Measurements from ENCODE around the gene CLCN1. TPM values are rescaled to one million over a fixed set of nuclear protein-coding genes. Genes with fewer than 3 reads are reported as not detected.
A peak's percentile ranks its signal among the peaks of the same experiment; 100 is the strongest.

The CLCN1 gene
- total and polyA plus RNA-seq, 2 of the 8 experiments (the other 6 are each of a cell fraction or from before 2014, with no cell fraction given): 0.36 to 0.41 TPM

DNA sequence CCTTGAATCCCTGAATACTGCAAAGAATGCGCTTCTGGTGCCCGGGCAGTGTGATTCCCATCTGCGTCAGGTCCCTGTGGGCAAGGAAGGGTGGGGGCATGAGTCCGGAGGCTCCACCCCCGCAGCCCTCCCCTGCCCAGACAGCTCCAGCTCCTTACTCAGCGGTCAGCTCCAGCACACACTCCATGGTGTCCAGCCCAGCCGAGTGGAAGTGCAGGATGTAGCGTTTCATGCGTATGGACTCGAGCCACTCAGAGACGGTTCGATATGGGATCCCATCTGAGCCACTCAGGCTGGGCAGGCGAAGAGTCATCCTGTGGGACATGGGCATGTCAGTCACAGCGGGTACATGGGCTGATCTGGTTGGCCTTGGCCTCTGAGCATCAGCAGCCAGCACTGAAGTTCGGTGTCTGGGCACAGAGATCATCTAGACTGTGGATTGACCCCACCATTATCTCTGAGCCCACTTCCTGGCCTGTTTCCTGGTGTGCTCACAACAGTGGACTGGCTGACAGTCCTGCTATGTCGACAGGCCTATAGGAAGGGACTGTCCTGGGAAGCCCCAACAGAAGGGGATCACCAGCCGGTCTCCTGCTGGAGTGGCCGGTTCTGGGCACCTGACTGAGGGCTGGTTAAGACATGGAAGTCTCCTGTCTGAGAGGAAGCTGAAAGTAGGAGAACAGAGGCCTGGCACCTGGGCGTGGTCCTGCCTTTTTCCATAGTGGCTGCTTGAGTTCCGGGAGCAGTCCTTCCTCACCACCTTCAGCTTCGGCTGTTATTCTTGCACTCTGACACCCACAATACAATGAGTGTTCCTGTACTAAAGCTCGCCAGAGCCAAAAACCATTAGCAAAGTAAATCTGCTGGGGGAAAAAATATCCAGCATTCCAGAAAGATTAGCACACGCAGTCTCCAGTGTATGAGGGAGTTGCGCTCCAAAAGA lies 75.8 kb downstream of the CLCN1 start:
- H4K20me1 ChIP-seq (replicated peaks in 1 of 2; ENCODE audit: control insufficient read depth in 1 of 2, insufficient read depth in 2 of 2, low read length in 2 of 2): peaks cover 36 to 48% of the 10 kb centered on the region in 2 experiments
- POLR2A ChIA-PET (ENCODE audit: partially characterized antibody): interaction anchor here (0.7 to 25.2 kb wide), 12 partner anchors 12 to 102 kb away, joined by 3 to 518 read pairs (median 5); partner anchors contain the start of genes EPHA1 and ZYX

More for the DNA sequence above, 75.8 kb downstream of the CLCN1 start:
- no peaks in the 10 kb centered on the region for H3K9me3 ChIP-seq (ENCODE audit: insufficient read depth in 2 of 2, low read depth in 1 of 2, low read length in 1 of 2)
- H3K4me2 ChIP-seq (ENCODE audit: insufficient read depth in 1 of 2, low read depth in 2 of 2, low read length in 2 of 2): no peak overlapping the region
- peaks cover 6% of the 10 kb centered on the region; the same call in 1 of the 2 replicates for H3K79me1 ChIP-seq (ENCODE audit: low read depth, low read length)
- no peak overlapping the region for H4K5ac ChIP-seq (ENCODE audit: insufficient read length, low read depth, low read length)
- H3K56ac ChIP-seq (replicated peaks; ENCODE audit: insufficient read length, low read depth, low read length): no peak overlapping the region
- no peak overlapping the region for H3K4me3 ChIP-seq (ENCODE audit: extremely low read depth in 1 of 4, insufficient read depth in 2 of 4, low read depth in 3 of 4, low read length in 4 of 4)
- no peak overlapping the region for H3K18ac ChIP-seq (ENCODE audit: extremely low read depth, low read length)
- no peak overlapping the region for H2BK5ac ChIP-seq (ENCODE audit: low read depth, low read length)
- H3K9ac ChIP-seq (replicated peaks in 1 of 4; ENCODE audit: extremely low read depth in 1 of 4, low read depth in 3 of 4, low read length in 3 of 4): no peak overlapping the region
- H4K8ac ChIP-seq (ENCODE audit: extremely low read depth, insufficient read depth, low read length): peak overlapping the region; percentile 48
- no peaks in the 10 kb centered on the region; a peak in 1 of 7 replicates for H3K4me1 ChIP-seq (replicated peaks in 1 of 4; ENCODE audit: control insufficient read depth in 3 of 4, insufficient read depth in 4 of 4, low read length in 3 of 4)
- TF ChIP-seq RXRA (IDR thresholded peaks at IDR 0.05; ENCODE audit: insufficient read depth, low read depth, low read length): no peak
- peak; percentile 91 for TF ChIP-seq POLR2AphosphoS5 (IDR thresholded peaks at IDR 0.05; ENCODE audit: low read depth, low read length)
- no peak overlapping the region for H3K23ac ChIP-seq (ENCODE audit: insufficient read length)
- no peaks in the 10 kb centered on the region for H3K23me2 ChIP-seq (ENCODE audit: low read depth, low read length)
- no peak overlapping the region for H2BK15ac ChIP-seq (ENCODE audit: low read length)
- H4K91ac ChIP-seq (replicated peaks; ENCODE audit: insufficient read length, low read length): no peak overlapping the region
- H3K4ac ChIP-seq (replicated peaks; ENCODE audit: insufficient read length, low read depth, low read length): no peak overlapping the region
- CTCF ChIA-PET (ENCODE audit: partially characterized antibody): interaction anchor here (0.5 to 23.5 kb wide), 8 partner anchors 14 to 105 kb away, joined by 3 to 359 read pairs (median 11); partner anchors contain the start of genes CASP2, EPHA1 and ZYX
- H2BK120ac ChIP-seq (replicated peaks; ENCODE audit: low read depth, low read length): no peak overlapping the region
- no peak overlapping the region for H2AK5ac ChIP-seq (ENCODE audit: low read depth, low read length)
- FAIRE-seq (no peak), DNase-seq (ENCODE audit: low read depth in 1 of 2, low spot score in 2 of 2) (no peak)
- H2BK20ac ChIP-seq (ENCODE audit: low read length): no peak overlapping the region
- no peaks in the 10 kb centered on the region; a peak in 1 of 4 replicates for H3K79me2 ChIP-seq (ENCODE audit: control insufficient read depth in 1 of 2, insufficient read depth in 2 of 2, low read length in 2 of 2)
- H3K14ac ChIP-seq (ENCODE audit: insufficient read length): no peak overlapping the region
- WGBS, 2 experiments (ENCODE audit: extremely low coverage in 1 of 2, insufficient coverage in 1 of 2, insufficient read length in 1 of 2, insufficient replicate concordance in 2 of 2, low coverage in 1 of 2, low lambda C conversion rate in 2 of 2, missing lambda C conversion rate in 1 of 2): 90% methylated on average over 24 of the region's 24 CpGs; no CpG with 5 or more reads in 1 of the 2 experiments
- no peak overlapping the region for H2AFZ ChIP-seq (ENCODE audit: low read length)
- H3K36me3 ChIP-seq (ENCODE audit: control insufficient read depth in 2 of 4, insufficient read depth in 4 of 4, low read length in 3 of 4): peaks cover 35 to 86% (median 74%) of the 10 kb centered on the region in 4 experiments
- no peak overlapping the region for H3K27ac ChIP-seq (ENCODE audit: low read depth, low read length)
- H3K27me3 ChIP-seq (replicated peaks in 1 of 4; ENCODE audit: control insufficient read depth in 3 of 4, extremely low read depth in 1 of 4, insufficient read depth in 3 of 4, low read length in 3 of 4): no peaks in the 10 kb centered on the region
- no peak overlapping the region for H2BK12ac ChIP-seq (ENCODE audit: low read depth, low read length)
